UCSD-AML1 (cell line): Measurements from ENCODE around the gene SORBS1.

ENCODE experiments used
- DNase-seq: peaks from one replicate; lab custom pipeline; 2025; ENCODE audit not compliant: unreplicated experiment; lab: John Stamatoyannopoulos, UW

The SORBS1 gene

GRCh38 chr10:95330966-95331453 lies 230.2 kb downstream of the SORBS1 start:
- DNase-seq: no peak

GRCh38 chr10:95329296-95329695 lies 231.9 kb downstream of the SORBS1 start:
- no peak for DNase-seq

- no peak for DNase-seq
Measured at GRCh38 chr10:95328013-95328412, 233.2 kb downstream of the SORBS1 start.

- no peak for DNase-seq
Measured at GRCh38 chr10:95327367-95327766, 233.8 kb downstream of the SORBS1 start.

- DNase-seq: no peak
Measured at GRCh38 chr10:95326396-95326795, 234.8 kb downstream of the SORBS1 start.

GRCh38 chr10:95325863-95326262 lies 235.3 kb downstream of the SORBS1 start:
- no peak for DNase-seq

GRCh38 chr10:95324436-95325268 lies 236.5 kb downstream of the SORBS1 start:
- DNase-seq: no peak

- DNase-seq: no peak
Measured at GRCh38 chr10:95321554-95322301, 239.4 kb downstream of the SORBS1 start.

GRCh38 chr10:95319239-95319638 lies 241.9 kb downstream of the SORBS1 start:
- DNase-seq: no peak

GRCh38 chr10:95315509-95315908 lies 245.7 kb downstream of the SORBS1 start:
- no peak for DNase-seq

GRCh38 chr10:95314192-95314918 lies 246.8 kb downstream of the SORBS1 start:
- DNase-seq: peak; percentile 23

- no peak for DNase-seq
Measured at GRCh38 chr10:95312986-95313495, 248.1 kb downstream of the SORBS1 start.

GRCh38 chr10:95312257-95312656 lies 248.9 kb downstream of the SORBS1 start:
- no peak for DNase-seq

- no peak for DNase-seq
Measured at GRCh38 chr10:95309958-95310357, 251.2 kb downstream of the SORBS1 start.

GRCh38 chr10:95308389-95309302 lies 252.5 kb downstream of the SORBS1 start:
- peak; percentile 70 for DNase-seq

GRCh38 chr10:95306851-95307250 lies 254.3 kb downstream of the SORBS1 start:
- no peak for DNase-seq

GRCh38 chr10:95306318-95306650 lies 254.9 kb downstream of the SORBS1 start:
- DNase-seq: no peak

- no peak for DNase-seq
Measured at GRCh38 chr10:95305606-95306317, 255.4 kb downstream of the SORBS1 start.

GRCh38 chr10:95304976-95305375 lies 256.2 kb downstream of the SORBS1 start:
- DNase-seq: no peak

- DNase-seq: no peak
Measured at GRCh38 chr10:95304463-95304862, 256.7 kb downstream of the SORBS1 start.
